Erythroblast (primary cell): Measurements from ENCODE around the gene SLC2A13.

Experiments used
- GATA1 ChIP-seq: IDR thresholded peaks from 2 replicates; pipeline ENCODE4 v1.6.1; 2011; ENCODE audit warnings: low read depth, mild to moderate bottlenecking, control low read depth, low read length, moderate library complexity
- POLR2A ChIP-seq: IDR thresholded peaks from 2 replicates; pipeline ENCODE4 v1.6.1; 2011; ENCODE audit warnings: mild to moderate bottlenecking, low read length

DNA sequence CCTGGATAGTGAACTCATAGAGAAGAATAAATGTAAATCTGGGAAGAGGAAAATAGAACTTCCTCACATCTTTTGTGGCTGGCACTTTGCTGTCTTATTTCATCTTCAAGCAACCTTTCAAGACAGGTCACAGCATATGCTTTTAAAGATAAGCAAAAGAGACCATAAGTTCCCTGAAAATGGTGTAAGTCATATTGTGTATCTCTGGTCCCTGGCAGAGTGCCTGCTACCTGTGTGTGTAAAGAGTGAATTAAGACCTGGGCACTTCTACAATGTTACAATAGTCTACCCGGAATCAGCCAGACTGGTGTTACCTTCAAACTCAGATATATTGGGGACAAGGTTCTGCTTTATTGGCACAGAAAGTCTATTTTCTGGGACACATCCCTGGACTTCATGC is 168.8 kb downstream of the SLC2A13 start:
- TF ChIP-seq POLR2A (no peak), GATA1 (no peak)
